Tibial artery (tissue), 4 donors: Measurements from ENCODE around the gene CANX.
A peak's percentile ranks its signal among the peaks of the same experiment; 100 is the strongest.

Experiments
- DNase-seq, 2 donors: peaks; one replicate each; pipeline ENCODE4 v3.0.0-alpha.2; 2019
- H3K27ac ChIP-seq, 2 donors: fragments of 200-600 bp; sonication (generic) in 1 of 2; 1 replicate in 1 of 2; 2 replicates in 1 of 2; pipeline ENCODE4 v1.5.1; 2018 to 2019; ENCODE audit warnings: mild to moderate bottlenecking in 1 of 2
- H3K27me3 ChIP-seq, 2 donors: fragments of 200-600 bp; sonication (generic) in 1 of 2; one replicate each; pipeline versions ENCODE4 v1.5.1 to v1.6.0; 2016 to 2019
- H3K36me3 ChIP-seq, 3 donors: fragments of 200-600 bp; sonication (generic) in 2 of 3; one replicate each; pipeline ENCODE4 v1.5.1; 2016 to 2019; ENCODE audit warnings: mild to moderate bottlenecking in 2 of 3
- H3K4me1 ChIP-seq, 4 donors: fragments of 200-600 bp; sonication (generic) in 2 of 4; 1 replicate in 3 of 4; 2 replicates in 1 of 4; pipeline ENCODE4 v1.5.1; 2016 to 2019
- H3K4me3 ChIP-seq, 2 donors: fragments of 200-600 bp; sonication (generic) in 1 of 2; 1 replicate in 1 of 2; 2 replicates in 1 of 2; pipeline ENCODE4 v1.5.1; 2018 to 2019; ENCODE audit warnings: mild to moderate bottlenecking in 2 of 2
- H3K9me3 ChIP-seq, 3 donors: fragments of 200-600 bp; sonication (generic) in 1 of 3; one replicate each; pipeline ENCODE4 v1.5.1; 2016 to 2019
- intact Hi-C: fragments of 100-400 bp; cut with DNase I; formaldehyde crosslinking; loops from one replicate; pipeline ENCODE4 v1.15.0; 2023; ENCODE audit warnings: low total_unique reads
- TF ChIP-seq, protein P1 (sequence below), 2 experiments: fragments of 200-600 bp in 1 of 2; fragments of 450-650 bp in 1 of 2; IDR thresholded peaks; one replicate each; pipeline ENCODE4 v1.5.1; 2017 to 2019; ENCODE audit warnings: antibody characterized with exemption in 2 of 2, mild to moderate bottlenecking in 1 of 2, moderate library complexity in 1 of 2

CANX gene

DNA sequence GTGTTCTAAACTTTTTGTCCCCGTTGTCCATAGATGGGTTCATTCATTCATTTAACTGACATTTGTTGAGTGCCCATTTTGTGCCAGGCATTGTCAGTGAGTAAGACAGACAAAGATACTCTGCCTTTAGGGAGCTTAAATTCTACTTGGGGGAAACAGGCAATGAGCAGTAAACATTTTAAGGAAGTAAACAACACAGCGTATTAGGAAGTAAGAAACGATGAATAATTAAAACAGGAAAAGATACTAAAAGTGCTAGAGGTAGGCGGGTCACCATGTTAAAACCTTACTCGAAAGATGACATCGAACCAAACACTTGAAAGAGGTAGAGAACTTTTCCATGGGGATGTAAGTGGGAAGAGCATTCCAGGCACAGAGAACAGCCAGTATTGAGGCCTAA is 28.3 kb downstream of the CANX start:
- H3K27ac ChIP-seq, result no peak overlapping the region
- H3K4me3 ChIP-seq, result no peak overlapping the region
- DNase-seq, result no peak
- intact Hi-C loops, result no loop called here
- no peaks in the 10 kb centered on the region for H3K9me3 ChIP-seq
- TF ChIP-seq, protein P1, sequence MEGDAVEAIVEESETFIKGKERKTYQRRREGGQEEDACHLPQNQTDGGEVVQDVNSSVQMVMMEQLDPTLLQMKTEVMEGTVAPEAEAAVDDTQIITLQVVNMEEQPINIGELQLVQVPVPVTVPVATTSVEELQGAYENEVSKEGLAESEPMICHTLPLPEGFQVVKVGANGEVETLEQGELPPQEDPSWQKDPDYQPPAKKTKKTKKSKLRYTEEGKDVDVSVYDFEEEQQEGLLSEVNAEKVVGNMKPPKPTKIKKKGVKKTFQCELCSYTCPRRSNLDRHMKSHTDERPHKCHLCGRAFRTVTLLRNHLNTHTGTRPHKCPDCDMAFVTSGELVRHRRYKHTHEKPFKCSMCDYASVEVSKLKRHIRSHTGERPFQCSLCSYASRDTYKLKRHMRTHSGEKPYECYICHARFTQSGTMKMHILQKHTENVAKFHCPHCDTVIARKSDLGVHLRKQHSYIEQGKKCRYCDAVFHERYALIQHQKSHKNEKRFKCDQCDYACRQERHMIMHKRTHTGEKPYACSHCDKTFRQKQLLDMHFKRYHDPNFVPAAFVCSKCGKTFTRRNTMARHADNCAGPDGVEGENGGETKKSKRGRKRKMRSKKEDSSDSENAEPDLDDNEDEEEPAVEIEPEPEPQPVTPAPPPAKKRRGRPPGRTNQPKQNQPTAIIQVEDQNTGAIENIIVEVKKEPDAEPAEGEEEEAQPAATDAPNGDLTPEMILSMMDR (IDR thresholded peaks at IDR 0.05), result no peak
- peaks cover 0 to 9% (median 7%) of the 10 kb centered on the region in 4 donors for H3K4me1 ChIP-seq
- H3K27me3 ChIP-seq, result no peaks in the 10 kb centered on the region
- peaks cover 75 to 78% (median 77%) of the 10 kb centered on the region in 3 donors for H3K36me3 ChIP-seq

DNA sequence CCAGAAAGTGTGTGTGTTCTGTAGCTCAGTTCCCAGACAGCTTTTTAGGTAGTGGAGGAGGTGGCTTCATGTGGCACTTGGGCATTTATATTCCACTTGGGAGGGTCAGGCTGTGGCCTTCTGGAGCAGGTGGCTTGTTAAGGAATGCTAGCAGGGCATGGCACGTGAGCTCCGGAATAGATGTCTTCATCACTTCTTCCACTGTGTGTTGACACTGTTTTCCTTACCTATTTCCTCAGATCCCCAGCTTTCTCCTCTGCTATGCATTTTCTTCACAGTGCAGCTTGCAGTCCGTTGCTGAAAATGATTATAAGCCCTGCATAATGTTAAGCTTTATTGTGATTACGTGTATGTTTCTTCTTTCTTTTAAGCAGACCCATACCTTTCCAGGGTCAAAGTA is 30.5 kb downstream of the CANX start:
- Histone ChIP-seq H3K27ac (no peak overlapping the region), H3K27me3 (no peaks in the 10 kb centered on the region), H3K4me1 (peaks cover 0 to 17% (median 13%) of the 10 kb centered on the region in 4 donors), H3K9me3 (no peaks in the 10 kb centered on the region), H3K4me3 (no peak overlapping the region), H3K36me3 (peaks cover 53 to 56% (median 55%) of the 10 kb centered on the region in 3 donors)
- intact Hi-C loops, result no loop called here
- DNase-seq, result no peak
- TF ChIP-seq, protein P1 (IDR thresholded peaks at IDR 0.05), result no peak

DNA sequence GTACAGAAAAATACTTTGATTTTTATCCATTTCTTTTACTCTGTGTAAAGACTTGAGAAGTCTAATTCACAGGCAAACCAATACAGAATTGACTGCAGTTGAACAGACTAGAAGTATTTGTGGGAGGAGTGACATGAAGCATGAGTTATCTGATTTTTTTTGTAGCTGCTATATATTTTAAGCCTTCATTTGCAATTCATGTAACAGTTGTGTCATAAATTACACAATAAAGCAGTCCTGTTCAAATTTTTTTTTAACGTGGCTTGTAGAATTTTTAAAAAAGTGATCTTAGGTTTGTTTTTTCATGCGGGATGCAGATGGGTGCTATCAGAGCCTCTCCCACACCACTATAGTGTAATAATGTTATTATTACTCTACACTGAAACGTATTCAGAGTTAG is 31.0 kb downstream of the CANX start:
- peaks cover 0 to 21% (median 18%) of the 10 kb centered on the region in 4 donors for H3K4me1 ChIP-seq
- intact Hi-C loops, result no loop called here
- no peaks in the 10 kb centered on the region for H3K9me3 ChIP-seq
- H3K27me3 ChIP-seq, result no peaks in the 10 kb centered on the region
- H3K4me3 ChIP-seq, result no peak overlapping the region
- H3K27ac ChIP-seq, result no peak overlapping the region
- TF ChIP-seq, protein P1 (IDR thresholded peaks at IDR 0.05), result no peak
- peaks cover 48 to 52% (median 51%) of the 10 kb centered on the region in 3 donors for H3K36me3 ChIP-seq
- no peak for DNase-seq

DNA sequence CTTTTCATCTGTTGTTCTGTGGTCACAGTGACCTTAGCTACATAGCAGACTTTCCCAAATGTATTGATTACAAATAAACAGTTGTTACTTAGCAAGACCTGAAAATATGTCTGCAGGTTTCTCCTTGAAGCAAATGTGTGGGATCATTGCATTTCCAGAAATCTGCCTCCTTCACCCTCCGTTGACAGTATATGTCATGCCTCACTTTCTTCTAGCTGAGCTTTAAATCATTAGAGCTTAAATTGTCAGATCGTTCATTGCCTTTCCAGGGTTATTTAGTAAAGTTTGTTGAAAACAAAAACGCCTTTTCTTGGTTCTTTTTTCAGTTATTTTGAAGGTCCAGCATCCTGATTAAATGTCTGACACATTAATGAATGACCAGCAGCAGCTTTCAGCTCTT is 31.6 kb downstream of the CANX start:
- TF ChIP-seq, protein P1 (IDR thresholded peaks at IDR 0.05), result no peak
- H3K36me3 ChIP-seq, result peaks cover 42 to 46% (median 45%) of the 10 kb centered on the region in 3 donors
- no peaks in the 10 kb centered on the region for H3K27me3 ChIP-seq
- intact Hi-C loops, result no loop called here
- DNase-seq, result no peak
- no peaks in the 10 kb centered on the region for H3K9me3 ChIP-seq
- no peak overlapping the region for H3K27ac ChIP-seq
- no peak overlapping the region for H3K4me3 ChIP-seq
- peaks cover 0 to 28% (median 24%) of the 10 kb centered on the region in 4 donors for H3K4me1 ChIP-seq

DNA sequence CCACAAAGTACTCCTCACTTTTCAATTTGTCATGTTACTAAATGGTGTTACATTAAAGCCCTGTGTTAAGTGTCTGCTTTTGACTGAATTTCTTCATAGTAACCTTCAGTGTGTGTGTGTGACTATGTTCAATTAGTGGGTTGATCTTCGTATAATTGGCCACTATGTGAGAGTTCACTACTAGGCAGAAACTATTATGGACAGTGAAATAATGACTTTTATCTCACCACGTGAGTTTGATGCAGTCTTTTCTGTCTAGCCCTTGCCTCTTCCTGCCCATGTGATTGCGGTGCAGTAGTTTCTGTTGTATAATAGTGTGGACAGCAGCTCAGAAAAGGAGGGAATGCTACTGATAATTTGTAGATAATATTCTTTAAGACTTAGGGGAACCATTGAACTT is 32.1 kb downstream of the CANX start:
- Histone ChIP-seq H3K27me3 (no peaks in the 10 kb centered on the region), H3K9me3 (no peaks in the 10 kb centered on the region), H3K4me3 (no peak overlapping the region), H3K4me1 (peaks cover 0 to 33% (median 28%) of the 10 kb centered on the region in 4 donors), H3K27ac (peak overlapping the region in 1 of 2 donors; percentile 98), H3K36me3 (peaks cover 37 to 41% (median 40%) of the 10 kb centered on the region in 3 donors)
- intact Hi-C loops, result loop anchor here (1.0 kb wide), 1 partner anchor 31 kb away; no protein-coding TSS in a partner anchor
- no peak for DNase-seq
- TF ChIP-seq, protein P1 (IDR thresholded peaks at IDR 0.05), result no peak
